Measurements from ENCODE around the gene PROKR2. TPM values are rescaled to one million over a fixed set of nuclear protein-coding genes. Genes with fewer than 3 reads are reported as not detected.

Gene PROKR2
- total RNA-seq, 1 donor from 2014 or later, result not detected

- no peak for DNase-seq
- H3K4me3 ChIP-seq, result no peak overlapping the region
- no peaks in the 10 kb centered on the region for H3K27me3 ChIP-seq (ENCODE audit: low read depth)
- TF ChIP-seq CTCF (IDR thresholded peaks at IDR 0.05; ENCODE audit: borderline replicate concordance), result no peak
- no peaks in the 10 kb centered on the region for H3K36me3 ChIP-seq
- H3K27ac ChIP-seq (replicated peaks), result no peak overlapping the region
- intact Hi-C loops (cut with micrococcal nuclease), result no loop called here
- H3K4me1 ChIP-seq, result no peaks in the 10 kb centered on the region
- H3K9me3 ChIP-seq (replicated peaks), result peaks cover 10% of the 10 kb centered on the region
Measured at GRCh38 chr20:5357946-5358345, 41.2 kb upstream of the PROKR2 start.

GRCh38 chr20:5356941-5357340 is 40.2 kb upstream of the PROKR2 start:
- no peak overlapping the region for H3K27ac ChIP-seq (replicated peaks)
- H3K36me3 ChIP-seq, result no peaks in the 10 kb centered on the region
- H3K4me1 ChIP-seq, result no peaks in the 10 kb centered on the region
- H3K4me3 ChIP-seq, result no peak overlapping the region
- no peak for DNase-seq
- H3K27me3 ChIP-seq (ENCODE audit: low read depth), result no peaks in the 10 kb centered on the region
- peaks cover 10% of the 10 kb centered on the region for H3K9me3 ChIP-seq (replicated peaks)
- TF ChIP-seq CTCF (IDR thresholded peaks at IDR 0.05; ENCODE audit: borderline replicate concordance), result no peak
- intact Hi-C loops (cut with micrococcal nuclease), result no loop called here

- Histone ChIP-seq H3K9me3 (replicated peaks) (peaks cover 9% of the 10 kb centered on the region), H3K4me3 (no peak overlapping the region), H3K27ac (replicated peaks) (no peak overlapping the region), H3K27me3 (ENCODE audit: low read depth) (no peaks in the 10 kb centered on the region), H3K4me1 (no peaks in the 10 kb centered on the region), H3K36me3 (no peaks in the 10 kb centered on the region)
- no peak for DNase-seq
- intact Hi-C loops (cut with micrococcal nuclease), result no loop called here
- TF ChIP-seq CTCF (IDR thresholded peaks at IDR 0.05; ENCODE audit: borderline replicate concordance), result no peak
Measured at GRCh38 chr20:5354901-5355300, 38.1 kb upstream of the PROKR2 start.

GRCh38 chr20:5353624-5354496 is 37.1 kb upstream of the PROKR2 start:
- Histone ChIP-seq H3K4me1 (no peaks in the 10 kb centered on the region), H3K9me3 (replicated peaks) (no peaks in the 10 kb centered on the region), H3K27ac (replicated peaks) (no peak overlapping the region), H3K36me3 (no peaks in the 10 kb centered on the region), H3K27me3 (ENCODE audit: low read depth) (no peaks in the 10 kb centered on the region), H3K4me3 (no peak overlapping the region)
- intact Hi-C loops (cut with micrococcal nuclease), result no loop called here
- DNase-seq, result no peak
- TF ChIP-seq CTCF (IDR thresholded peaks at IDR 0.05; ENCODE audit: borderline replicate concordance), result no peak

- Histone ChIP-seq H3K4me3 (no peak overlapping the region), H3K27ac (replicated peaks) (no peak overlapping the region), H3K36me3 (no peaks in the 10 kb centered on the region), H3K9me3 (replicated peaks) (no peaks in the 10 kb centered on the region), H3K27me3 (ENCODE audit: low read depth) (no peaks in the 10 kb centered on the region), H3K4me1 (no peaks in the 10 kb centered on the region)
- intact Hi-C loops (cut with micrococcal nuclease), result no loop called here
- no peak for TF ChIP-seq CTCF (IDR thresholded peaks at IDR 0.05; ENCODE audit: borderline replicate concordance)
- DNase-seq, result no peak
Measured at GRCh38 chr20:5349448-5349847, 32.7 kb upstream of the PROKR2 start.

All from left ventricle myocardium inferior (tissue), 1 donor.